IPS-NIHi7 (cell line): Measurements from ENCODE around the gene SEPHS2.
A peak's percentile ranks its signal among the peaks of the same experiment; 100 is the strongest.

Experiments
- DNase-seq: peaks from one replicate; pipeline ENCODE4 v3.0.0; 2012; ENCODE audit warnings: mixed read lengths; ENCODE audit errors: extremely low spot score

SEPHS2 gene

DNA sequence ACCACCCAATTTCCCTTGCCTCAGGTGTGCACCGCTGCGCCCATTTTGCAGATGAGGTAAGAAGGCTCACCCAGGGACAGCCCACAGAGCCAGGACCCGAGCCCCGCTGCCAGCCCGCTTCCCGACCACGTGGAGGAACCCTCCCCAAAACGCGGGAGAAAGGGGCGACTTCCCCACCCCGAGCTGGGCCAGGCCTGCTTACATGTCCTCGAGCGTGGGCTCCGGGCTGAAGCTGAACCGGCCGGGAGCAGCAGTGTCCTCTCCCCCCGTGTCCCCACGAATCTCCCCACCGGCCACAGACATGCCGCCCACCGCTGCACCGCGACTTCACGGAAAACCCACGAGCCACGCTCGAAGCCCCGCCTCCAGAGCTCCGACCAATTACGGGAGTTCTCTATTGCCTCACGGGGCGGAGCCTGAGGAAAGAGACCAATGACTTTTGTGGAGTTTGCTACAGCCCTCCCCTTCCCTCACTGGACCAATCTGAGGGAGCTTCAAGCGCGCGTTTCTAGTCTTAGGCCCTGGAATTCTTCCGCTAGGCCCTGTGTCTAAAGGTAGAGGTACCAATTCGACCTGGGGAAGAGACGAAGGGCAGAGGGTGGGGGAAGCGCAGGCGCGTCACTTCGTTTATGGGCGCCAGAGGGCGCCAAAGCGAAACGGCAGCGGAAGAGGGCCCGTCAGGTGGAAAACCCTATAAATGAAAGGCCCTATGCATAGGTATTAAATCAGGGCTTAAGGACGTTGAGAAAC, 15.8 kb downstream of the SEPHS2 start, which contains the start of gene DCTPP1:
TSS of gene DCTPP1 (minus strand) at position 353 of the 750 bp plus-strand sequence. CDS start at position 303, 50 bp downstream.
- peak; percentile 96 for DNase-seq

DNA sequence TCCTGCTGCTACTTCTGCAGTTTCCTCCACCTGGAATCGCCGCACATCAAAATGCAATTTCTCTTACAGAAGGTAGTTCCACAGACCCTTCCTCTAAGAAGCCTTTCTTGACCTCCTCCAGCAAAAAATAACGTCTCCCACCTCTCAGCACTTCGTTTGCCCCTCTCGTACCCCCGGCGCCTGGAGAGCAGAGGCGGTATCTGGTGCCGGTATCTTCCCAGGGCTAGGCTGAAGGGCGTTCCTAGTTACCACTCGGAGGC, 16.3 kb downstream of the SEPHS2 start:
- DNase-seq = peak; percentile 48

DNA sequence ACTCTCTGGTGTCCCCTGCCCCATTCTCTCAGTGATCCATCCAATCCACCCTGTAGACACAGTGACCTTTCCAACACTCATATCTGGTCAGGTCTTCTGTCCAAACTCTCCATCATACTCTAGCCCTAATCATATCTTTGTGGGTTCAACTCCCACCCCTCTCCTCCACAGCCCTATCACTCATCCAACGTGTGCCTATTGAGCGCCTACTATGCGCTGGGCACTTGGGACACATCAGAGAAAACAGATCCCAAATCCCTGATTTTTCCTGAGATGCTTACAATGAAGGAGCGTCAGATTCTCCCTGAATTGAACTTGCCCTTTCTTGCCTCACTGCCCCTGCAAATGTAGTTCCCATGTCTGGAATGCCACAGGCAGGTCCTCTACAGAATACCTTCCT, 17.6 kb downstream of the SEPHS2 start:
- no peak for DNase-seq

DNA sequence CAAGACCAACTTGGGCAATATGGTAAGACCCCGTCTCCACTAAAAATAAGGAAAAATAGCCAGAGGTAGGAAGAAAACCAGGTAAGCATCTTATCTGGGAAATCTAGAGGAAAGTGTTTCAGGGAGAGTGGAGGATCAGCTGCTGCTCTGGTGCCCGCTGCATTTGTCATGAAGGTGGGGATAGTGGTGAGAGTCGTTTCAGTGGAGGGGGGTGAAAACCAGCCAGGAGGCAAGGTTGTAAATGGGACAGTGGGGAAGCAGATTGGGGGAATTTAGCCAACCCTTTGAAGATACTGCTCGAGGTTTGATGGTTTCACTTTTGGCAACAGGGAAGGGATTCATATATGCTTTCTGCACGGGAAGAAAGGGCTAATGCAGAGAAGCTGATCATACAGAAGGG, 24.7 kb downstream of the SEPHS2 start:
- no peak for DNase-seq

DNA sequence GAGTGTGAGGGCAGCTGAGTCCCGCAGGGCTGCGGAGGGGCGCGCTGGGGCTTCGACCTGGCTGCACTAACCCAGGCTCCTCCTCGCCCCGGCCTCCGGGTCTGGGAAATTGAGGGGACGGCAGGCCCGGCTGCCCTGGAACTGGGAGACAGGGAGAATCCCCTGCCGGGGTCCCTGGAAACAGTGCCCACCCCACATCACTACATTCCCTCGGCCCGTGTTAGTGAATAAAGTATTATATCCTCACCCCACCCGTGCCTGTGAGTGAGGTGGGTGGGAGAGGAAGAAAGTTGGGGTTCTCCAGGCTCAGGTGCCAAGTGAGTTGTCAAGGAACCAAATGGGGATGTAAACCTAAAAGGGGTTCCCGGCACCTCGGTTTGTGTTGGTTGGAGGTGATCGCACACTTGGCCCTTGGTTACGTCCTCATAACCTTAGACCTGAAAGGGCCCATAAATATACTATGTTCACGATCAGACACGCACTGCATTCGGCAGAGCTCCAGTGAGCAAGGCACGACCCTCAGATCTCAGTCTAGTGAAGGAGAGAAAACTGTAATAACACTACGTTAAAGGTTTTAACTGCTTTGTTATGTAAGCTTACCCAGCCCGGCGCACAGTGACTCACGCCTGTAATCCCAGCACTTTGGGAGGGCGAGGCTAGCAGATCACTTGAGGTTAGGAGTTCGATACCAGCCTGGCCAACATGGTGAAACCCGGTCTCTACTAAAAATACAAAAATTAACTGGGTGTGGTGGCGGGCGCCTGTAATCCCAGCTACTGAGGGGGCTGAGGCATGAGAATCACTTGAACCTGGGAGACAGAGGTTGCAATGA, 27.1 kb downstream of the SEPHS2 start:
- DNase-seq = no peak

DNA sequence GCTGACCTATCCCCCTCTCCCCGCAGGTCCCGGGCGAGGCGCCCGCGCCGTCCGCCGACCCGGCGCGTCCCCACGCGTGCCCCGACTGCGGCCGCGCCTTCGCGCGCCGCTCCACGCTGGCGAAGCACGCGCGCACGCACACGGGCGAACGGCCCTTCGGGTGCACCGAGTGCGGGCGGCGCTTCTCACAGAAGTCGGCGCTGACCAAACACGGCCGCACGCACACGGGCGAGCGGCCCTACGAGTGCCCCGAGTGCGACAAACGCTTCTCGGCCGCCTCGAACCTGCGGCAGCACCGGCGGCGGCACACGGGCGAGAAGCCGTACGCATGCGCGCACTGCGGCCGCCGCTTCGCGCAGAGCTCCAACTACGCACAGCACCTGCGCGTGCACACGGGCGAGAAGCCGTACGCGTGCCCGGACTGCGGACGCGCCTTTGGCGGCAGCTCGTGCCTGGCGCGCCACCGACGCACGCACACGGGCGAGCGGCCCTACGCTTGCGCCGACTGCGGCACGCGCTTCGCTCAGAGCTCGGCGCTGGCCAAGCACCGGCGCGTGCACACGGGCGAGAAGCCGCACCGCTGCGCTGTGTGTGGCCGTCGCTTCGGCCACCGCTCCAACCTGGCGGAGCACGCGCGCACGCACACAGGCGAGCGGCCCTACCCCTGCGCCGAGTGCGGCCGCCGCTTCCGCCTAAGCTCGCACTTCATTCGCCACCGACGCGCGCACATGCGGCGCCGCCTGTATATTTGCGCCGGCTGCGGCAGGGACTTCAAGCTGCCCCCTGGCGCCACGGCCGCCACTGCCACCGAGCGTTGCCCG, 27.9 kb downstream of the SEPHS2 start:
- DNase-seq = peak; percentile 84

DNA sequence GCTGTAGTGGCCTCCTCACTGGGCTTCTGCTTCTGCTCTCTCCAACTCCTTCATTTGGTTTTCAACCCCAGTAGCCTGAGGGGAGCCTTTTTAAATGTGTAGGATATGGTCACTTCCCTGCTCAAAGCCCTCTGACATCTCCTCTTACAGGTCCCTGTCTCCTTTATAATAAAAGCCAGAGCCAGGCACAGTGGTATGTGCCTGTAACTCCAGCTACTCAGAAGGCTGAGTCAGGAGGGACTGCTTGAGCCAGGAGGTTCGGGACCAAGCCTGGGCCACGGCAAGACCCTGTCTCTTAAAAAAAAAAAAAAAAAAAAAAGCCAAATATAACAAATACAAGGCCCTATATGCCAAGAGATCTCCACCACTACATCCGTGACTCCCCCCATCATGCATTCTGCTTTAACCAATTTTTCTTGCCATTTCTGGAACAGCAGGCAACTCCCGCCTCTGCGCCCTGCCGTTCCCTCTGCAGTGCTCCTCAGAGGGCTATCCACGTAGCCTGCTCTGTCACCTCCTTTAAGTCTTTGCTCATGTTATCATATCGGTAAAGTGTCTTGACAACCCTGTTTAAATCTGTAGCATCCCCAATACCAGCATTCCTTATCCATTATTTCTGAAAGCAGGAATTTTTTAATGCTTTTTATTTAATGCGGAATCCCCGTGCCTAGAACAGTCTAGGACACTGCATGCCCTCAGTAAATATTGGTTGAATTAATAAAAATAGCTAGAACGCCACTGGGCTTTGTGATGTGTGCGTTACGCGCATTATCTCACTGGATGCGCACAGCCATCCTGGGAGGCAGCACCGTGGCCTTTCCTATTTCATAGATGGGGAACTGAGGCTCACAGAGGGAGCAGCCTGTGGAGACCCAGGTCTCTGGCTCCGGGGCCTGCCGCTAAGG, 28.8 kb downstream of the SEPHS2 start:
- peak; percentile 12 for DNase-seq

DNA sequence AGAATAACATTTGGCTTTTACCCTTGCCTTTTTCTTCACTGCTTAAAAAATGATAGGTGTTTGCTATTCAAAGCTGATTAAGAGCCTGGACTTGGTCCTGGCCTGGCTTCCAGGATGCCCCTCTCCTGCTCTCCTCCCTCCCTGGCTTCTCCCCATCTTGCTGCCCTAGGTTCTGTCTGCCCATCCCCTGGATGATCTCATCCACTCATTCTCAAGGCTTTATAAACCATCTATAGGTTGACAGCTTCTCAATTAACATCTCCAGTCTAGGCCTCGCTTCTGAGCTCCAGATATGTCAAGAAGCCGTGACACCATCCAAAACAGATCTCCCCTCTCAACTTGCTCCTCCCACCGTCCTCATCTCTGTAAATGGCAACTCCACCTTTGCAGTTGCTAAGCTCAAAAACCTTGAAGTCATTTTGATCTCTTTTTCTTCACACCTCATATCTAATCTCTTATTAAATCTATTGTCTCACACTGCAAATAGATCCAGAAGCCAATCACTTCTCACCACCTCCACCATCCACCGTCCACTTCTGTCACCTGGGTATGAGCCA, 29.5 kb downstream of the SEPHS2 start:
- no peak for DNase-seq

DNA sequence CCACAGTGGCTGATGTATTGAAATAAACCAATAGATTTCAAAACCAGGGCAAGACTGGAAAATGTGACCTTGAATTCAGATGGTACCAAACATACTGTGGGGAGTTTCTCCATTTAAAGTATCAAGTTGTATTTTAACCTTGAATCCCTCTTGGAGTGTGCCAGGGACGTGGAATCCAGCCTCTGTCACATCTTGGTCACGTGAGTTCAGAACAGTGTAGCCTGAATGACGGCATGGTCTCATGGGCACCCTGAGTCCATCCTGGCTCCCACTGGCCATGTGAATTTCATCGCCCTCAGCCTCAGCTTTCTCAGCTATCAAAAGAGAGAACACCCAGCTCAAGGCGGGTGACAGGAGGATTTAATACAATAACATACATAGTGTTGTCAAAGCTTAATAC, 31.5 kb downstream of the SEPHS2 start:
- no peak for DNase-seq

DNA sequence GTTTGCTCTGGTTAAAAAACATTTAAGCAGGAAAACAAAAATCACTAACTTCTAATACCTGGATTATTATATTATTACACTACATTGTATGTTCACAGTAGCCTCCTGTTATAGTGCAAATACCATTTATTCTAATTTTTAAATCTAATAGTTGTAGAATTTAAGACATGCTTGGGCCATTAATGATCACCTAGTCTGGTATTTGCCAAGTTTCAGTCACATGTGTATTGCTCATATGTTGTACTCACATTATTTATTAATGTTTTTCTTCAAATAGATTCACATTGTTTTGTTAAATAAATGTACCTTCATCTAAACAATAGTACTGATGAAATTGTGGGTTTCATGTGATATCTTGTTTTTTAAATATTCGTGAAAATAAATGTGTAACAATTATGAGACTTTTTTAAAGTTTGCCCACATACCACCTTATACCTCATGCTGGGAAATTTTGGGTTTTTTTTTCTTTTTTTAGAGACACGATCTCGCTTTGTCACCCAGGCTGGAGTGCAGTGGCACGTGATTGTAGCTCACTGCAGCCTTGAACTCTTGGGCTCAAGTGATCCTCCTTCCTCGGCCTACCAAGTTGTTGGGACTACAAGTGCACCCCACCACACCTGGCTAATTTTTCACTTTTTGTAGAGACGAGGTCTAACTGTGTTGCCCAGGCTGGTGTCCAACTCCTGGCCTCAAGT, 32.4 kb downstream of the SEPHS2 start:
- DNase-seq = no peak

DNA sequence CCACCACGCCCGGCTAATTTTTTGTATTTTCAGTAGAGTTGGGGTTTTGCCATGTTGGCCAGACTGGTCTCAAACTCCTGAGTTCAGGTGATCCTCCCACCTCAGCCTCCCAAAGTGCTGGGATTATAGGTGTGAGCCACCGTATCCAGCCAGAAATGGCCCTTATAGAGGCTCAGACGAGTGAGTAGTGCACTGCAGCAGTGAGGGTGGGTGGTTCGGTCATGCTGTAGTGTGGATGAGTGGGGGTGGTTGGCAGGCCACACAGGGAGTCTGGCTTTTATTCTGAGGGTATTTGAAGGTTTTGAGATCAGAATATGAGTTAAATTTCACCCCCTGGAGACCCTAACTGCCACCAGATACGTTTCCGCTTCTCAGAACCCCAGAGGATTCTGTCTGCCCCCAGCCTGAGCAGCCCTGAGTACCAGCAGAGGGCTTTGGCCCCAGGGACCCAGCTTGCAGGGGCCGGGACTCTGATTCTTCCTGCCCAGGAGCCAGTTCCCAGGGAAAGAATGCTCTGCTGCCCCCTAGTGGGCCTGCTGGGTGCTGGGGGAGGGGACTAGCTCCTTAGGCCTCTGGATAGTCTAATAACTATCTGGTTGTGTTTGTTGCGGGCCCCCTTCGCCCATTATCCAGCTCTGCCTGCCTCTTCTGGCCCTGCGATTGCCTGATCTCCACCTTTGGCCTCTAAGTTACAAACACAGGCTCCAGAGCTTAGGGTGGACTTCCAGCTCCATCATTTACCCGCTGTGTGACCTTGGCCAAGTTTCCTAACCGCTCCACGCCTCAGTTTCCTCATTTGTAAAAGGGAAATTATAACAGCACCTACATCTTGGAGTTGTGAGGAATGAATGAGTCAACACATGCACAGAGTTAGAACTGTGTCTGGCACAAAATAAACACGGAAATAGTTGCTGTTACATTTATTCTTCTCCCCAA, 36.3 kb downstream of the SEPHS2 start:
- peak; percentile 83 for DNase-seq

DNA sequence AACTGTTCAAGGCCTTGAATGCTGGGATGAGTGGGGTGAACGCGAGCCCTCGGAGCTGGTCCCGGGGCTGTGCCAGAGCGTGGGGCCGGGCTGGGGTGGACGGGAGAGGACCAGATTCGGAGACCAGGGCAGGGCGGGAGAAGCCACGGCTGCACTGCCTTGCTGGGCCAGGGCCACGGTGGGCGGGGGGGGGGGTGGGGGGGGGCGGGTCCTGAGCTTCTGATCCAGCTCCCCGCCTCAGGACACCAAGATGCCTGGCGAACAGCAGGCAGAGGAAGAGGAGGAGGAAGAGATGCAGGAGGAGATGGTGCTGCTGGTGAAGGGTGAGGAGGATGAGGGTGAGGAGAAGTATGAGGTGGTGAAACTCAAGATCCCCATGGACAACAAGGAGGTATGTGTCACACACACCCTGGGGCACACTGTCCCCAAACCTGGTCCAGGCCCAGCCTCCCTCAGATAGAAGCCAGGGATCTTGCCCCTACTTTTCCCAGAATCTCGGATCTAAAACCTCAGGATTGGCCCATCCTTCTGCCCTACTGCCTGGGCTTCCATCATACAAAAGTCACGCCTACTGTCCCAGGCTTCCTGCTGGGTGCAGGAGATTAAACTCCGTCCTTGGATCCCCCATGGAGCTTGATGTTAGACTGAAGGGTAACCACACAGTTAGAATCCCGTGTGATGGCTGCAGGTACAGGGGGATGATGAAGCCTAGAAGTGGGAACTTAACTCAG, 37.7 kb downstream of the SEPHS2 start:
- DNase-seq = peak; percentile 29

DNA sequence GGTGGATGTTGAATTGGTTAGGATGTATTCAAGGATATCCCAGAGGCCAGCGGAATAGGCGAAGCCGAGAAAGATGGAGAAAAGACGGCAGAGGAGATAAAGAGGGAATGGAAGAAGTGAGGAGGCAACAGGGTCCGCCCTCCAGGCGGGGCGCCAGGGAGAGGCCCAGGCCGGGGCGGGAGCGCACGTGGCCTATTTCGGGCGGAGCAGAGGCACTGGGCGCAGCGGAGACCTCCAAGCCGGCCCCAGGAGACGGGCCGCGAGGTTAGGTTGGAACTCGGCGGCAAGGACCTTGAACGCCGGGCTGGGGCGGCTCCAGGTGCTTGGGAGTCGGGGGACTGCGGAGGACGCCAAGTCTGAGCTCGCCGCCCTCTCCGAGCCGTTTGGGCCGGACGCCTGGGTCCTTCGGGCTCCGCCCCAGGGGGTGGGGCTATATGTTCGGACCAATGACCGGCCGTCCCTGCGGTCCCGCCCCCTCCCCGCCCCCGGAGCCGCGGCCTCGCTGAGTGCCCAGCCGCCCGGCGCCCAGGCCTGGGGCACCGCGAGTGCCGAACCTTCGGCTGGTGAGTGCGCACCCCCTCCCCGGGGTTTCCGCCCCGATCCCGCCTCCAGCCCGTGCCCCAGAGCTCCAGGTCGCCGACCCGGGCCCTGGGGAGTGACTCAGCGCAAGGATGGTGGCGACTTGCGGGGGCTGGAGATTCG, 38.4 kb downstream of the SEPHS2 start, which contains the start of gene ZNF771:
TSS of gene ZNF771 (plus strand) at position 505 of the 702 bp plus-strand sequence. CDS start 448 bp downstream, outside the sequence.
- DNase-seq = peak; percentile 85

DNA sequence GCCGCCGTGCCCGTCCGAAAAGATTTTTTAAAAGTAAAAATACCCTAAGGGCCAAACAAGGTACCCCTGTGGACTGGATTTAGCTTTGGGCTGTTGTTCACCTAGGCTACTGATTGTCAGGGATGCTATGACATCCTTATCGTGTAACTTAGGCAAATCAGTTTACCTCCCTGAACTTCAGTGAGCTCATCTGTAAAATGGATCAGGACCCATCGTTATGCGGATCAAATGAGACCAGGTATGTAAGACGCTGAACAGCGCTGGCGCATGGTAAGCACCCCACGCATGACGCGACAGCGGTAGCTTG, 38.9 kb downstream of the SEPHS2 start:
- no peak for DNase-seq

DNA sequence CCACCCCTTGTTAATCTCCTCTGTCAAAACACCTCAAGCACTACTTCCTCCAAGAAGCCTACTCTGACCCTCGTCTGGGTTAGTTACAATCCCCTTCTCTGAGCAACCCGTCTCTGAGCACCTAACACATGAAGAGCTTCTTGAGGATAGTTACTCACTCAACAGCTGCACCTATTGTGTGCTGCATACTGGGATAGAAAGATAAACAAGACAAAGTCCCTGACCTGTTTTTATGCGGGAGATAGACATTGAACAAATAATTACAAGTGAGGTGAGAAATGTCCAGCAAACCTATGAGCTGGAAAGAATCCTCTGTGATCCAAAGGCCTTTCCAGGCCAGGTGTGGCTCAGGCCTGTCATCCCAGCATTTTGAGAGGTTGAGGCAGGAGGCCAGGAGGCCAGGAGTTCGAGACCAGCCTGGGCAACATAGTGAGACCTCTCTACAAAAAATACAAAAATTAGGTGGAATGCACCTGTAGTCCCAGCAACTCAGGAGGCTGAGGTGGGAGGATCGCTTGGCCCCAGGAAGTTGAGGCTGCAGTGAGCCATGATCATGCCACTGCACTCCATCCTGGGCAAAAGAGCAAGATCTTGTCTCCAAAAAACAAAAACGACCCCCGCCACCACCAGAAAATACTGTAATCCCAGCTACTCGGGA, 43.8 kb downstream of the SEPHS2 start:
- no peak for DNase-seq

DNA sequence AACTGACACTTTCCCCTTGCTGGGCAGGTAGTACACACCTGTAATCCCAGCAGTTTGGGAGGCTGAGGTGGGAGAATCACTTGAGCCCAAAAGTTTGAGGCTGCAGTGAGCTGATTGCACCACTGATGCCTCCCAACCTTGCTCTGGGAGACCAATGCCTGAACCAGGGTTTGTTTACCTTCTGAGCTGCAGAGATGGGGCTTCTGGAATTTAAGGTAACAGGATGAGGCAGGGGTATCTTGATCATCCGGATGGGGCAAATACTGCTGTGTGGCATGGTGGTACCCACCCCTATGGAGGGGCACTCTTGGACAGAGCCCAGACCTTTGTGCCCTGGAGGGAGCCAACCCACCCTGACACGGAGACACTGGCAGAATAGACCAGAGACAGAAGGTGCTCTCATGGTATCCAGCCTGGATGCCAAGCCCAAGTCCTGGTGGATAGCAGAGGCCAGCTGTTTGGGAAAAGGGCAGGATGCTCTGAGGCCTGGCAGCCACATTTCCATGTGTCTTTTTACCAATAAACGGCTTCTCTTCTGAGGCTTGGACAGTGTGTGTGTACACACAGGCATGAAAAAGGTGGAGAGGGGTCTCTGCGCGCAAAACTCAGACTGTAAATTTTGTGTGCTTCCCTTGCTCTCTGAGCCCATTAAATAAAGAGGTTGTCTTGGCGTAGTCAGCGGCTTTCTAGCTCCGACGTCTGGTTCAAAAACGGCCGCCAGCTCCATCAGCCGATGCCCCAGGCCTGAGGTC, 46.1 kb downstream of the SEPHS2 start:
- DNase-seq = no peak
